ENCODE data around the gene WHRN. TPM values are rescaled to one million over a fixed set of nuclear protein-coding genes. Genes with fewer than 3 reads are reported as not detected.

Gene WHRN
- total RNA-seq, 1 donor from 2014 or later: 3.4 TPM

DNA sequence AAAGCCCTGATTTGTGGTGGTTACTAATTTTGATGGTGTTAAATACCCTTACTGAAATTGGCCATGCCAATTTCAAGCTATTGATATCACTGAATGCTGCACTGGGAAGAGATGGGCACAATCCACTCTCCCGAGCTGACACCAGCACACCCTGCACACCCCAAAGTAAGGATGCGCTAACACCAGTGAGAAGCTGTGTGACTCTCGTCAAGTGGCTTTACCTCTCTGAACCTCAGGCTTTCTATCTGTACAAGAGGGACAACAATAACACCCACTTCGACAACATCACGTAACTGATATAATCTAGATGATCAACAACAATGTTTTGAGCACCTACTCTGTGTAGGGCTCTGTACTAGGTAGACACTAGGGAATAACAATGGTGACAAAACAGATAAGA, 109.5 kb downstream of the WHRN start:
- no peak for ATAC-seq

DNA sequence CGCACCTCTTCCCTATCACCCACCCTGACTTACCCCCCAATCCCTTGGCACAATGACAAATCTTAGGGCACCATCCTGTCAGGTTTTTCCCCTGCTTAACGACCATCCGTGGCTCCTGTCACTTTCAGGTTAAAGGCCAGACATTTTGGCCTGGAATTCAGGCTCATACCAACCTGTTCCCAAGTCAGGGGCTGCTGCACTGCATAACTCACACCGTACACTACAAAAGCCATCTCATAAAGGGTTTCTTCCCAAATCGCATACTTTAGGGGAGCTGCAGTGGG, 110.0 kb downstream of the WHRN start:
- ATAC-seq: no peak

DNA sequence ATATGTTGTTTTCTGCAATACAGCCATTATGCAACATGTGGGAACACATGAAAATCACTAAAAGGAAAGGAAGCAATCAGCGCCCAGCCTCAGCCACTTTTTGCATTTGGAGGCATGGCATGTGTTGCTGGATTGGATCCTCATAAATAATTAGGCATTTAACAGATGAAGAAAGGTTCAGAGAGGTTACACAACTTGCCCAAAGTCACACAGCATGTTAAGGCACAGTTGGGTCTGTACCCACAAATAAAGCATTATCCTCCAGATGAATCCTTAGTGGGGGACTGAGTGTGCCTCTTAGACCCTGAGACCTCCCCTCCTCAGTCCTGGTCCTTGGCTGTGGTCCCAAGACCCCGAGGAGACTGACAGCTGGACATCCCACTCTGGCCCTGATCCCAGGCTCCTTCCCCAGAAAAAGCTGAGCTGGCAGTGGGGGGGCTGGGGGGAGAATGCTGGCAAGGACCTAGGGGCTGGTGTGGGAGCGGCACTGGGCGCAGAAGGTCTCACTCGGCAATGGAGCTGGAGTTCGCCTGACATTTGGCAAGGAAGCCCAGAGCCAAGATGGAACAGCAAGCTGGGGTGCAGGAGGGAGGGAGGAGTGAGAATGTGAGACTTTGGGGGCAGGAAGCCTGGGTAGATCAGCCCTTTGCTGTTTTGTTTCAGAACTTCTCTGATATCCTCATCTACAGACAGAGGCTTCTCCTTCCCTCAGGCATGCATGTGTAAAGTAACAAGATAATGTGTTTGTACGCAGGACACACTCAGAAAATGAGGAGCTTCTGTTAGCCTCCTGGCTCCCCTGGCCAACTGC, 110.5 kb downstream of the WHRN start:
- no peak for ATAC-seq

DNA sequence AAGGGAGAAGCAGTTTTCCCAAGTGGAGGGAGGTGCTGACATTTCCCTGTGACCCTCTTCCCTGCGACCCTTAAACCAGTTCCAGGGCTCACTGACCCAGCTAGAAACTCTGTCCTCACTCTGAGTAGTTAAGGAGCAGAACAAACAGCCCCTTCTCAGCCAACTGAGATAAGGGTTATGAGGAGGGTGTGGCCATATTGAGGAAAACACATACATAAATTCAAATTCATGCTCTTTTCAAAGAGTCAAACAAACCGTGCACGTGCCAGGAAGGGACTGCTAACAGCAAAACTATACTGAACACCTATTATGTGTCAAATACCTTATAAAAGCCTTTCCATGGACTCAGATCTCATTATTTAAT, 112.5 kb downstream of the WHRN start:
- ATAC-seq: no peak

DNA sequence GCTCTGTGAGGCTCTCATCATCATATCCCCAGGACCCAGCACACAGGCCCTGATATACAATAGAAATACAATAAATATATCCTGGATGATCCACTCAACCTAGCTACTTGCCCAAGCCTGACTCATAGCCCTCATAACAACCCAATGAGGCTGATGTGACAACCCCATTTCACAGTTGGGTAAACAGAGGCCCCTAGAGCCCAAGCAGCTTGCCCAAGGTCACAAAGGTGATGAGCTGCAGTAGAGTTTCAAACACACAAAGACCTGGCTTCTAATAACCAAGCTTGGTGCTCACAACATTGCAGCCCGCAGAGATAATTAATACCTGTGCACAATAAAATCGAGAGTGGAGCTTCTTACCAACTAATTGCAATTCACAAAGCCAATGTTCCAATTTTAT, 114.3 kb downstream of the WHRN start:
- ATAC-seq: no peak

DNA sequence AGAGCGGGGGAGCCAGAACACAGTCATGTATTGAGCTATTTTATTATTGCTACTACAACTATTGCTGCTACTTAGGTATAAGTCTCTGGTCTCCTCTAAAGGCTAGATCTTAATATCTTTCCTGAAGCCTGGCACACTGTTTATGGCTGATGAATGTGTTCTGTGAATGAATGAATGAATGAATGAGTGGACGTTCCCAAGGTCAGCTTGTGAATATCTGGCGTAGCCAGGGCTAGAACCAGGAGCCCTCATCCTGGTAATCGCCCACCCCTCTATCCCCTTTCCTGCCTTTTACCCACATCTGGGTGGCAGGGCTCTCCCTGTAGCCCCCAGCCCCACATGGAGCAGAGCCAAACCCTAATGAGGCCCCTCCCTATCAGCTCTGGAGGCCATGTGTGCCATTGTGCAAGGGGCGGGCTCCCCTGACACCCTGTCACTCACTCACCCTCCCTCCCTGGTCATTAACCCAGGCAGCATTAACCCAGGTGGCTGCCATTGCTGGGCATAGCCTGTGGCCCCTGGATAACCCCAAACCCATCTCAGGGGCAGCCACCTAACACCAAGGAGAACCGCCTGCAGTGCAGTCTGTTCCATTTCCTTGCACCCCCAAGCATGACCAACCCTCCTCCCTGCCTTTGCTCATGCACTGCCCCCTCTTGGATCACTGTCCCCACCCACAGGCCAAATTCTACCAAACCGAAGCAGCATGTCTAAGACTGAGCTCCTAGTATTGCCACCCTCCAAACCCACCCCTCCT, 115.5 kb downstream of the WHRN start:
- no peak for ATAC-seq

DNA sequence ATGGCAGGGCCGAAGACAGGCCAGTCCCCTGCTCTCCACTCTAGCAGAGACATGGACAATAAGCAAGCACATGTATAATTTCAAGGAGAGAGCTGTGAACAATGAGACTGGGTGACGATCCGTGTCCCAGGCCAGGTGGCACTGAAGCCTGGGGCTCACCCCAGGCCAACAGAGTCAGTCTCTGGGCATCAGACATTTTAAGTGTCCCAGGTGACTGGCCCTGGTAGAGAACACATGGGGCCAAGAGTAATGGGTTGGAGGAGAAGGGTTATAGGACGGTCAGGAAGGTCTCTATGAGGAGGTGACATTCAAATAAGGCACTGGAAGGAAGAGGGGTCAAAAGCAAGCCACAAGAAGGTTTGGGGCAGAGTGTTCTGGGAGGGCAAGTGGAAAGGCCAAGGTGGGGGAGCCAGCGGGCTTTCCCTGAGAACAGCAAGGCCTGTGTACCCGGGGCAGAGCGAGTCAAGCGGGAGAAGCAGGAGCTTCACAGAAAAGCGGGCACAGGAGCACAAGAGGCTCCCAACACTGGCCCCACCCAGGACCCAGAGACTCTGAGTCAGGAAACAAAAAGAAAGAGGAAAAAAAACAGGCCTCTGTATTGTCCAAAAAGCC, 116.4 kb downstream of the WHRN start:
- no peak for ATAC-seq

DNA sequence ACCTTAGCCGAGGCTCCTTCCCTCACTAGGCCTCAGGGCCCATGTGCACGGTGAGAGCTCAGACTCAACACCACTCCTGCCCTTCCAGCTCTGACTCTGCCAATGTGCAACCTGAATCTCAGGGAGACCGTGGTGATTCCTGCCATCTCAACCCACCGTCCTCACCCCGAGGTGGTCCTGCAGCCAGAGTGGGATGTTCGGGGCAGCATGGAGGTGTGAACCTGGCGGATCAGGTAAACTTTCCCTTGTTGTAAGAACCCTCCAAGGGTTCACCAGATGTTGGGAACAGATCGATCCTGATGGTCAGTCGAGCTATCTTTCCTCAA, 117.0 kb downstream of the WHRN start:
- ATAC-seq: no peak

DNA sequence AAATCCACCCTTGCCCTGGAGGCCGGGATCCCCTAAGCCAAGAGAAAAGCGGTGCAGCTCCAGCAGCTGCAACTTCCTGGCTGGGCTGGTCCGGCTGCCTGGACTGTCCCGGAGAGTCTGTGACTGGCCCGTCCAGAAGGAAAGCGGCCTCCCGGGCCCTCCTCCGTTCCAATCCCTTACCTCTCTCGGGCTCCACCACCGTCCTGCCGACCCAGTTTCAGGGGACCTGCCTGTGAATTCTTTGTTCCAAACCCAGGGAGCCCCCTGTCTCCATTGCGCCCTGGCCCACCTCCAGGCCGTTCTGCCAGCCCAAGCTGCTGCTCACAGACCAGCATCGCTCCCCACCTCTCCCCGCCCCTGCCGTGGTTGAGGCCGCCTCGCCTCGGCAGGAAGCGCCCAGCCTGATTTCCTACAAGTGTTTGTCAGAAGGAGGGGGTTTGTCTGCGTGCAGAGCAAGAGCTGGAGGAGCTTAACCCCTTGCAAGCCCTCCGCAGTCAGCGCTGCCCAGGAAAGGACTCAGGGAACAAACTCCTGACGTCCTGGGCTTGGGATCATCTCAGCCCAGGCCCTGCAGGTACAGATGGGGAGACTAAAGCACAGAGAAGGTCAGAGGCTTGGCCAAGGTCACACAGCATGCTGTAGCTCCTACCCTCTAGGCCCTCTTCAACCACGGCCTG, 117.5 kb downstream of the WHRN start, which contains the start of gene AKNA:
Gene AKNA (minus strand): TSS at position 303 of the 677 bp plus-strand sequence. CDS start 6,649 bp downstream, outside the sequence.
- ATAC-seq: peak; percentile 23

DNA sequence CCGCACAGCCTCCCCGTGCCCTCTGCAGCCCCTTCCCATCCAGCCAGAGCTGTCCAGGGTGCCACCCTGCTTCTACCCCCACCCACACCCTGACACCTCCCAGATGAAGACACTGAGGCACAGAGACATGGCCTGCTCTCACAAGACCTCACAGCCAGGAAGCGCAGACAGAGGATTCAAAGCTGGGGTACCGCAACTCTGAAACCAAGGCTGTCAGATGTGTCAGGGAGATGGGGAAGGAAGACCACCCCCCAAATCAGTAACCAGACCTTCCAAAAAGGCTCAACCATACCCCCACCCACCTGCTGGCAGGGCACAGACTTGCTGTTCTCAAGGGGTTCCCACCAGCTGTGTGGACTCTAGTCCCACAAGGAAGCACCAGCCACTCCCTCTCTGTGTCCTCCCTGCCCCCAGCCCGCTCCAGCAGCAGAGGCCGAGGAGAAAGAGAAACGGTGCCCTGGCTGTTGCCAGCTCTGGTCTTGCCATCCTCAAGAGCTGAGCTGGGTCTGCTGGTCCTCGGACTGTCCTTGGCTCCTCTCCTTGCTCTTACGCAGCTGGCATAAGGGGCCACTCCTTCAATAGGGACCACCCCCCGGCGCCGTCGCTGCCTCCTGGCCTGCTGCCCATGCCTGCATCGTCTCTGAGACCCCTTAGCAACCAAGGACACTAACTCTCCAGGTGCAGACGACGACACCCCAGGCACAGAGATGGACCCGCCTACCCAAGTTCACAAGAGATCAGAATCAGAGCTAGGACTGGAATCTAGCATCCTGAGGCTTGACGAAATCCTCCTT, 118.2 kb downstream of the WHRN start:
- no peak for ATAC-seq

DNA sequence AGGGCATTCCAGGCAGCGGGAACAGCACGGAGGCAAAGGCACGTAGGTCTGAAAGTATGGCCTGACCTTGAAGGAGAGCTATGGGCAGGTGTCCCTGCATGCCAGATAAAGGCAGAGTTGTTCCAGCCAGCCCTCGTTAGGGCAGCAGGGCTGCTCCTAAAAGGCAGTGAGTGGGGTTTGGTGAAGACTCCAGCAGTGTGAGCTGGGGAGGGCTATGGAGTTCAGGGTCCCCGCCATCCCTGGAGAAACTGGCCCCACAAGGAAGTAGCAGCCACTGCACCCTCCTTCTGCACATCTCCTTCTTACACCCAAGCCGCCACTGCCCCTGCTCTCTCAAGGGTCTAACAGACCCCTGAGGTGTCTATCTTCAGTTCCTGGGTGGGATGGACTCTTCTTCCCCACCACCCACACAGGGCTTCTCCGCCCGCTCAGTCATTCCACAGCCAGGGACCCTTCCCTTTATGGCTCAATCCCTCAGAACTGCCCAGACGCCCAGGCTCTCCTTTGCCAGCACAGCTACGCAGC, 118.8 kb downstream of the WHRN start:
- no peak for ATAC-seq

DNA sequence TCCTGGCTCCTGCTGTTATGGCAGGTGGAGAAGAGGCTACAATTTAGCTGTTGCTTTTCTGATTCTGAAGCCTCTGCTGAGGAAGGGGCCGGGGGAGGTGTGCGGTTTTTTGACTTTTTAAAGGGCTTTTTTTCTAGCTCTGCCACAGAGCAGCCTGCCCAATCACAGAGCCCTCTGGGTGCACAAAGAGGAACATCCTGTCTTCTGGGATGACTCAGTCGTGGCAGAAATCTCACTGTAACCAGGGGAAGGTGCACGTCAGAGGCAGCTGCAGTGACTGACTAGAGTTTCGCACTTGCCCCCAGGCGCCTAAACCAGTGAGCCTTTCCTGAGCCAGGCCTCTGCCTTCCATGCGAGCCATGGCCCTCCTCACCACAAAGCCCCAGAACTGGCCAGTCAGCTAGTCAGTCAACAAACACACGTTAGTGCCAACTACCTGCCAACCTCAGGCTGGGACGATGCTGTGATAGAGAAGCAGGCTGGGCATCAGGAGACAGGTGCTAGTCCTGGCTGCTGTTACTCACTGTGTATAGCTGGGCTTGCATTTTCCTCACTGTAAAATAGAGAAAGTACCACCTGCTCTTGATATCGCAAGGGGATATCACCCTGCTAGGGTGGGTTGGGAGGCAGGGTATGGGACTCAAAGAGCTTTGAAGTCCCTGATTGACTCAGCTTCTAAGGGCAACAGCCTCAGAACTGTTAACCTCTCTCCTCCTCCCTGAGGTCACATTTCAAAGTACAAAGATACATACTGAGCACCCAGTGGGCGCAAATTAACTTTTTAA, 119.7 kb downstream of the WHRN start:
- peak; percentile 92 for ATAC-seq

DNA sequence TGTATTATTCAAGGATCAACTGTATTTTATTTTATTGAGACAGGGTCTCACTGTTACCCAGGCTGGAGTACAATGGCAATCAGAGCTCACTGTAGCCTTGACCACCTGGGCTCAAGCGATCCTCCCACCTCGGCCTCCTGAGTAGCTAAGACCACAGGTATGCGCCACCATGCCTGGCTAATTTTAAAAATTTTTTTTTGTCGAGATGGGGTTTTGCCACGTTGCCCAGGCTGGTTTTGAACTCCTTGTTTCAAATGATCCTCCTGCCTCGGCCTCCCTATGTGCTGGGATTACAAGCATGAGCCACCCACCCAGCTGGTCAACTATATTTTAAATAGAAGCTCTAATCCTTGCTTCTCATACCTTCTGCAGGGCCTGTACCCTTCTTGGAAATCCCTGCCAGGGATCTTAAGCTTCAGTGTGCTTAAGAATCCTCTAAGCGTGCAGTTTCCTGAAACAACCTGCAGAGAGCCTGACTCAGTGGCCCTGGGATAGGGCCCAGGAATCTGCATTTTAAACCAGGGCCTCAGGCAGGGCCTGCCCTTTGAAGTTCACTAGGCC, 120.4 kb downstream of the WHRN start:
- ATAC-seq: peak; percentile 40

DNA sequence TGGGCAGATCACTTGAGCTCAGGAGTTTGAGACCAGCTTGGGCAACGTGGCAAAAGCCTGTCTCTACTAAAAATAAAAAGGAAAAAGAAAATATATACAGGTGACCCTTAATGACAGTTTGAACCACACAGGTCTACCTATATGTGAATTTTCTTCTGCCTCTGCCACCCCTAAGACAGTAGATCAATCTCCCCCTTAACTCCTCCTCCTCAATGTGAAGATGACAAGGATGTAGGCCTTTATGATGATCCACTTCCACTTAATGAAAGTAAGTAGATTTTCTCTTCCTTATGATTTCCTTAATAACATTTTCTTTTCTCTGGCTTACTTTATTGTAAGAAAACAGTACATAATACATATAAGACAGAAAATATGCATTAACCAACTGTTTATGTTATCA, 120.9 kb downstream of the WHRN start:
- no peak for ATAC-seq

DNA sequence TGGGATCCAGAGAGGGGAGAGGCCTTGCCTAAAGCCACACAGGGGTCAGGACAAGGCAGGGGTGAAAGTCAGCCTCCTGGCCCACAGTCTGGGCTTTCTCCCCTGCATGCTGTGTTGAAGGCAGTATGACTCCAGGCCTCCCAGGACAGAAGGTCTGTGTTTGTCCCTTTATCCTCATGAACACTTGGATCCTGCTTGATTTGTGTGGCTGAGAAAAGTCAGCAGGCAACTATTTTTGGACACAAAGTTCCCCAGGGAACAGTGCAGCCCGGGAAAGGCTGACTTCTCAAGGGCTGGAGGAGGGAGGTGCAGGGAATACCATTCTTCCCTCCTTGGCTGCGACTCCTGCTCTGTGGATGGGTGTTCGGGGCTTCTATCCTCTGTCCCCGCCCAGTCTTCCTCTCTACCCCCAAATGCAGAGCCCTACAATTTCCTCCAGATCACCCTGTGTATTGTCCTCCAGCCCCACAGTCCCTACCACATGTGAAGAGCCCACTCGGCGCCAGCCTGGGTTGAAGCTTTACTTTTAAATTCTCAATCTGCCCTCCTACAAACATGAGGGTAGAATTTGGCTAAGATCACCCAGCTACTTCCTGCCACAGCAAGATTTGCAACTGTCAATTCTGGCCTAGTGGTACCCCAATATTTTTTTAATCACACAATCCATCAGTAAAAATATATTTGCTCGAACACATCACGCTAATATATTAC, 121.6 kb downstream of the WHRN start:
- ATAC-seq: no peak

DNA sequence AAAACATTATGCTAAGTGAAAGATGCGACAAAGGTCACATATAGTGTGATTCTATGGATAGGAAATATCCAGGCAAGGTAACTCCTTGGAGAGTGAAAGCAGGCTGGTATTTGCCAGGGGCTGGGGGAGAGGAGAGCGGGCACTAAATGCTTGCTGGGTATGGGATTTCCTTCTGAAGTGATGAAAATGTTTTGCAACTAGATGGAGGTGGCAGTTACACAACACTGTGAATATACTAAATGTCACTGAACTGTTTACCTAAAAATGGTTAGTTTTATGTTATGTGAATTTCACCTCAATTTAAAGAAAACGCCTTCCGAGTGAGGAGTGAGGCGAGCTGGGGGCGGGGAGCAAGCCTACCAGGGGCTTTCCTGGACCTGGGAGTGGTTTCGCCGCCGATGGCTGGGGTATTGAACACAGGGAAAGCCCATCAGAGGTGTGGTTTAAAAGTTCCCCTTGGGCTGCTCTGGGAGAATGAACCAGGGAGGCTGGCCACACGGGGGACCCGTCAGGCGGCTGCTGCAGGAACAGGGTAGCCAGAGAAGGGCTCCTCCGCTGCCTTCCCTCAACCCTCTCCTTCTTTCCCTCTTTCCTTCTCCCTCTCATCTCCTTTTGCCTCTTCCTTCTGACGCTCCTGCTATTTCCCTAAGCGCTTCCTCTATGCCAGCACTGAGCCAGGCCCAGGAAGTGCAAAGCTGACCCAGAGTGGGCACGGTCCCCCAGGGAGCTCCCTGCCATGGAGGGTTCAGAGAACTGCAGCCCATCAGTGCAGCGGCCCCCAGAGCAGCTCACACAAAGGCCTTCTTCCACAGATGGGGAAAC, 122.4 kb downstream of the WHRN start:
- ATAC-seq: no peak

DNA sequence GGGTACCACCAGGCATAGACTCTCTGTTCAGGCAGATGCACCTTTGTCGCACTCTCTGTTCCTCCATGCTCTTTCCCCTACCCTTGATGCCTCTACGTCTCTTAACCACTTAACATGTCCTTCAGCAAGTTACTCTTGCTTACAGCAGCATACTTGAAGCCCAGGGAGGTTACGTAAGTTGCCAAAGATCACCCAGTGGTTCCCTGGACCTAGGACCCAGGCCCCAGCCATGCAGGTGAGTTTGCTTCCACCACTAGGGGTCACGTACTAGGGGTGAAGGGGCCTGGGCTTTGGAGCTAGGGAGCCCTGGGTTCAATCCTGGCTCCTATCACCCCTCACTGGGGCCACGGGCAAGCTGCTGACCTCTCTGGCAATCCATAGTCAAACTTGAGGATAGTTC, 126.4 kb downstream of the WHRN start:
- no peak for ATAC-seq

DNA sequence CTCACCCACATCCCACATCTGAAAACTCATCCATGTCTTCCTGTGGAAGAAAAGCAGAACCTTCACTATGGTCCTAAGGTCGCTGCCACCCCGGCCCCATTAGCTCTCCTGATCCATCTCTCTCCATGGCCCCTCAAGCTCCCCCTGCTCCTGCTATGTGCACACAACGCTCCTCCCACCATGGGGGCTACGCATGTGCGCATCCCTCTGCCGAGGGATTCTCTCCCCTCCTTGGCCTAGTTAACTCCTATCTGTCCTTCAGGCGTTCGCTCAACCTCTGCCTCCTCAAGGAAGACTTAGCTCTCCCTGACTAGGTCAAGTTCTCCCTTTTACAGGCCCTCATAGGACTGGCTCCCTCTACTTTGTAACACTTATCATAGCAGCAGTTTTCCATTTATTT, 127.3 kb downstream of the WHRN start:
- ATAC-seq: no peak

Measured in esophagus mucosa (tissue), 1 donor.